ENCODE data around the gene ENDOV. TPM values are rescaled to one million over a fixed set of nuclear protein-coding genes. Genes with fewer than 3 reads are reported as not detected.

Gene ENDOV
- total and polyA plus RNA-seq, 2 of the 13 experiments (the other 11 are each of a cell fraction or from before 2014, with no cell fraction given) = 15.1 to 17.1 TPM

DNA sequence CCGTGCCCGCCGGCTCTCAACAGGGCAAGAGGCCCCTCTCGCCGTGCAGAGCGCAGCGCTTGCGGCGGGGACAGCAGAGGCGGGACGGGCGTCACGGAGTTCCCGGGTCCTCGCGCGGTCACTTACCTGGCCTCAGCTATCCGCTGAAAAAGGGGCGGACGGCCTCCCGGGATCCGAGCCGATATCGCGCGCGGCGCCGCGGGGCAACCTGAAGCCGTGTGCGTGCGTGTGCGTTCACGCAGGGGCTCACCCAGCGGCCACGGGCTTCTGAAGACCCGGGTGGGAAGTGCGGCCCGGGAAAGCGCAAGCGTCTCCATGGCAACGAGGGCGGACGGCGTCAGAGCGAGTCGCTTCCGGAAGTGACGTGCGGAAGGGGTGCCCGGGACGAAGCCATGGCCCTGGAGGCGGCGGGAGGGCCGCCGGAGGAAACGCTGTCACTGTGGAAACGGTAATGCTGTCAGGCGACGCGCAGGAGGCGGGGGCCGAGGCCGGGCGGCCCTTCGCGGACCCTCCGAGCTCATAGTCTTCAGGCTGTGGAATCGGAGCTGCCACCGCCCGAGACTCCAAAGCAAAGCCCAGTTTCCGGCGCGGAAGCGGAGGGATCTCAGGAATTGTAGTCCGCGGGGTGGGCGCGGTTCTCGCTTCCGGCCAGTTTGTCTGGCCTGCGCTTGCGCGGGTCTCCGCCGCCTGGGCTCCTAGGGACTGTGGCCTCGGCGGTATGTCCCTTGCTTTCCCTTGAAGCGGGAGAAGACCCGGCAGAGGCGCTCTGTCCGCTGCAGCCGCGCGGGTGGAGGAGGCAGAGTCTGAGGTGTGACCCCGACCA, at the start of gene ENDOV (continued):
- TF ChIP-seq TBX3 (IDR thresholded peaks at IDR 0.05; ENCODE audit: borderline replicate concordance) (no peak; the same call in 1 of the 2 replicates), ZNF292 (CRISPR knock-in tag; IDR thresholded peaks at IDR 0.05; ENCODE audit: borderline replicate concordance, low read depth) (peak; percentile 16; the same call in 1 of the 2 replicates), RORA (CRISPR knock-in tag; IDR thresholded peaks at IDR 0.05) (no peak), YEATS2 (CRISPR knock-in tag; IDR thresholded peaks at IDR 0.05; ENCODE audit: borderline replicate concordance) (peak; percentile 96), ZNF792 (CRISPR knock-in tag; IDR thresholded peaks at IDR 0.05) (no peak; the same call in none of the 2 replicates), NKX3-1 (CRISPR knock-in tag; IDR thresholded peaks at IDR 0.05) (peak; percentile 89; the same call in 1 of the 2 replicates), ONECUT2 (CRISPR knock-in tag; IDR thresholded peaks at IDR 0.05) (no peak), MEF2D (CRISPR knock-in tag; IDR thresholded peaks at IDR 0.05) (peak; percentile 10; the same call in 1 of the 2 replicates), ZNF772 (CRISPR knock-in tag; IDR thresholded peaks at IDR 0.05) (peak; percentile 95), PCBP2 (optimal IDR thresholded peaks at IDR 0.05; ENCODE audit: low read depth, low read length, poor library complexity, severe bottlenecking) (no peak), ZKSCAN1 (IDR thresholded peaks at IDR 0.05; ENCODE audit: low read length) (no peak), IRX3 (CRISPR knock-in tag; IDR thresholded peaks at IDR 0.05; ENCODE audit: borderline replicate concordance, low read depth) (no peak), THAP7 (CRISPR knock-in tag; IDR thresholded peaks at IDR 0.05) (peak; percentile 63; the same call in 1 of the 2 replicates), CBFB (CRISPR knock-in tag; IDR thresholded peaks at IDR 0.05) (peak; percentile 17; the same call in 1 of the 2 replicates), ETV6 (CRISPR knock-in tag; conservative IDR thresholded peaks at IDR 0.05) (peak; percentile 84; the same call in 1 of the 2 replicates), ZHX2 (IDR thresholded peaks at IDR 0.05; ENCODE audit: low read depth) (peak; percentile 93), ZHX2 (CRISPR knock-in tag; IDR thresholded peaks at IDR 0.05; ENCODE audit: borderline replicate concordance) (0 out of 2 replicates have a peak, but pooled peaks have one; percentile 80), HDAC2 (CRISPR knock-in tag; IDR thresholded peaks at IDR 0.05) (peak; percentile 78), LBX2 (CRISPR knock-in tag; IDR thresholded peaks at IDR 0.05; ENCODE audit: borderline replicate concordance) (0 out of 2 replicates have a peak, but pooled peaks have one; percentile 74), RXRB (CRISPR knock-in tag; IDR thresholded peaks at IDR 0.05; ENCODE audit: borderline replicate concordance) (0 out of 2 replicates have a peak, but pooled peaks have one; percentile 54), FOXP1 (IDR thresholded peaks at IDR 0.05) (no peak), FOXP1 (CRISPR knock-in tag; IDR thresholded peaks at IDR 0.05) (no peak)
- TF ChIP-seq, protein P1, sequence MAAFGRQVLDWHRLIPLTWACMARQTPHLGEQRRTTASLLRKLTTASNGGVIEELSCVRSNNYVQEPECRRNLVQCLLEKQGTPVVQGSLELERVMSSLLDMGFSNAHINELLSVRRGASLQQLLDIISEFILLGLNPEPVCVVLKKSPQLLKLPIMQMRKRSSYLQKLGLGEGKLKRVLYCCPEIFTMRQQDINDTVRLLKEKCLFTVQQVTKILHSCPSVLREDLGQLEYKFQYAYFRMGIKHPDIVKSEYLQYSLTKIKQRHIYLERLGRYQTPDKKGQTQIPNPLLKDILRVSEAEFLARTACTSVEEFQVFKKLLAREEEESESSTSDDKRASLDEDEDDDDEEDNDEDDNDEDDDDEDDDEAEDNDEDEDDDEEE (CRISPR knock-in tag; IDR thresholded peaks at IDR 0.05) = peak; percentile 89
